ENCODE results near the gene TMEM198.

Gene TMEM198

GRCh38 chr2:219551441-219552381 is 7.9 kb downstream of the TMEM198 start:
- H3K27ac ChIP-seq (ENCODE audit: low read length) = no peak overlapping the region

DNA sequence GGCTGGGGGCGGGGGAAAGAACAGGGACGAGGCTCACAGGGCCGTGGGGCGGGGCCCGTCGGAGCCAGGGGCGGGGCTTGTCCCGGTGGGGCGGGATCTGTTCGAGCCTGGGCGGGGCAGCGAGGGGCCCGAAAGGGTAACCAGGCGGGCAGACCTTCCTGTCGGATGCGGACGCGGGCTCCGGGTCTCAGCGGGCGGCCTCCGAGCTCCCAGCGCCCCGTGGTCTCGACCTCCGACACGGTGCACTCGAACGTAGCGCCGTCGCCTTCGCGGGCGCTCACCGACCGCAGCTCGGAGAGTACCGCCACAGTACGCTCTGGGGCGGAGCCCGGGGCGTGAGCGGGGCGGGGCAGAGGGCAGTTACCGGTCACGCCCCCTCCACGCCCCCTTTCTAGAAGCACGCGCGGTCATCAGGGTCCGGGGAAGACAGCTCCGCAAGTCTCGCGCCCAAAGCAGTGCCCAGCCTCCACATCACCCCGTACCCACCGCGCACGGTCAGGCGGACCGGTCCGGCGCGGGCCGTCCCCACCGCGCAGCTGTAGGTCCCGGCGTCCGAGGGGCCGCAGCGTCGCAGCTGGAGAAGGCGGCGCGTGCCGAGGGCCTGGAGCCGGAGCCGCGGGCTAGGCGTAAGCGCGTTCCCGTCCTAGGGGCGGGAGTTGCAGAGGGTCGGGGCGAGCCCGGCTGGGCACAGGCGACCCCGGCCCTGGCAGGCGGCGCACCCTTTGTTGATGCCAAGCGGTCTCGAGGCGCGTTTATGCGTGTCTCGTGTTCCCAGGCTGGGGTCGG is 8.7 kb downstream of the TMEM198 start:
- no peaks in the 10 kb centered on the region for H3K9me3 ChIP-seq (ENCODE audit: control insufficient read depth in 1 of 2, low read length in 2 of 2)
- H3K4me1 ChIP-seq (ENCODE audit: control insufficient read depth in 1 of 2, insufficient read depth in 2 of 2, low read length in 2 of 2) = peaks cover 3 to 19% of the 10 kb centered on the region in 2 donors
- no peaks in the 10 kb centered on the region for H3K27me3 ChIP-seq (ENCODE audit: low read depth, low read length)
- peaks cover 0 to 3% of the 10 kb centered on the region in 2 donors for H3K36me3 ChIP-seq (ENCODE audit: control insufficient read depth in 1 of 2, insufficient read depth in 2 of 2, low read length in 2 of 2)
- peak overlapping the region; percentile 46 to 73 for H3K4me3 ChIP-seq (ENCODE audit: low read depth in 1 of 2, low read length in 2 of 2)
- H3K27ac ChIP-seq (ENCODE audit: low read length) = no peak overlapping the region

More at GRCh38 chr2:219551441-219552381, 7.9 kb downstream of the TMEM198 start:
- Histone ChIP-seq H3K4me1 (ENCODE audit: control insufficient read depth in 1 of 2, insufficient read depth in 2 of 2, low read length in 2 of 2) (peaks cover 3 to 19% of the 10 kb centered on the region in 2 donors), H3K4me3 (ENCODE audit: low read depth in 1 of 2, low read length in 2 of 2) (peak overlapping the region; percentile 46 to 73), H3K27me3 (ENCODE audit: low read depth, low read length) (no peaks in the 10 kb centered on the region), H3K36me3 (ENCODE audit: control insufficient read depth in 1 of 2, insufficient read depth in 2 of 2, low read length in 2 of 2) (peaks cover 0 to 3% of the 10 kb centered on the region in 2 donors), H3K9me3 (ENCODE audit: control insufficient read depth in 1 of 2, low read length in 2 of 2) (no peaks in the 10 kb centered on the region)

- Histone ChIP-seq H3K9me3 (ENCODE audit: control insufficient read depth in 1 of 2, low read length in 2 of 2) (no peaks in the 10 kb centered on the region), H3K4me1 (ENCODE audit: control insufficient read depth in 1 of 2, insufficient read depth in 2 of 2, low read length in 2 of 2) (peaks cover 3 to 19% of the 10 kb centered on the region in 2 donors), H3K36me3 (ENCODE audit: control insufficient read depth in 1 of 2, insufficient read depth in 2 of 2, low read length in 2 of 2) (peaks cover 0 to 3% of the 10 kb centered on the region in 2 donors), H3K27ac (ENCODE audit: low read length) (no peak overlapping the region), H3K4me3 (ENCODE audit: low read depth in 1 of 2, low read length in 2 of 2) (peak overlapping the region in 1 of 2 donors; percentile 73), H3K27me3 (ENCODE audit: low read depth, low read length) (no peaks in the 10 kb centered on the region)
These were observed 9.3 kb downstream of the TMEM198 start for GRCh38 chr2:219553168-219553417.

DNA sequence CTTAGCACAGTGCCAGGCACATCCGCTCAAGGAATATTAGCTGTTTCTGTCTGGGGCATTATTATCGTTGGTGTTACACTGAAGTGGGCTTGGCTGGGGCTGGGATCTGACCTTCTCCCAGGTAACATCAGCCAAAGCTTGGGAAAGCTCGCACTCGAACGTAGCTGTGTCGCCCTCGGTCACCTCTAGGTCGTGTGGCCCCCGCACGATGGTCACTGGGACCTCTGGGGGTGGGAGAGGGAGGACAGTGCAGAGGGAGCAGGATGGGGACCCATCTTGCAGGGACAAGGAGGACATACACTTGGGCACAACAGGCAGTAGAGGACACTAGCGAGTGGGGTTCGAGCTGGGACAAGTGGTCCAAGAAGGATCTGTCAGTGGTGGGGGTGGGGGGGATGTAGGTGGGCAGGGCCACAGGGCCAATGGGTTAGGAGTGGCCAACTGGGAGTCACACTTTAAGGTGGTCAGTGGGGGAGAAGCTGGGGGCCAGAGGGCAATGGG is 9.7 kb downstream of the TMEM198 start:
- Histone ChIP-seq H3K4me1 (ENCODE audit: control insufficient read depth in 1 of 2, insufficient read depth in 2 of 2, low read length in 2 of 2) (peaks cover 3 to 19% of the 10 kb centered on the region in 2 donors), H3K9me3 (ENCODE audit: control insufficient read depth in 1 of 2, low read length in 2 of 2) (no peaks in the 10 kb centered on the region), H3K27me3 (ENCODE audit: low read depth, low read length) (no peaks in the 10 kb centered on the region), H3K36me3 (ENCODE audit: control insufficient read depth in 1 of 2, insufficient read depth in 2 of 2, low read length in 2 of 2) (peaks cover 0 to 3% of the 10 kb centered on the region in 2 donors), H3K27ac (ENCODE audit: low read length) (no peak overlapping the region), H3K4me3 (ENCODE audit: low read depth in 1 of 2, low read length in 2 of 2) (no peak overlapping the region)

GRCh38 chr2:219554350-219554749 is 10.5 kb downstream of the TMEM198 start:
- Histone ChIP-seq H3K9me3 (ENCODE audit: control insufficient read depth in 1 of 2, low read length in 2 of 2) (no peaks in the 10 kb centered on the region), H3K27me3 (ENCODE audit: low read depth, low read length) (no peaks in the 10 kb centered on the region), H3K27ac (ENCODE audit: low read length) (no peak overlapping the region), H3K4me3 (ENCODE audit: low read depth in 1 of 2, low read length in 2 of 2) (no peak overlapping the region), H3K4me1 (ENCODE audit: control insufficient read depth in 1 of 2, insufficient read depth in 2 of 2, low read length in 2 of 2) (peaks cover 3 to 19% of the 10 kb centered on the region in 2 donors), H3K36me3 (ENCODE audit: control insufficient read depth in 1 of 2, insufficient read depth in 2 of 2, low read length in 2 of 2) (peaks cover 0 to 3% of the 10 kb centered on the region in 2 donors)

GRCh38 chr2:219555956-219556355 is 12.1 kb downstream of the TMEM198 start:
- no peaks in the 10 kb centered on the region for H3K27me3 ChIP-seq (ENCODE audit: low read depth, low read length)
- peaks cover 3 to 23% of the 10 kb centered on the region in 2 donors for H3K4me1 ChIP-seq (ENCODE audit: control insufficient read depth in 1 of 2, insufficient read depth in 2 of 2, low read length in 2 of 2)
- H3K27ac ChIP-seq (ENCODE audit: low read length) = no peak overlapping the region
- peaks cover 0 to 3% of the 10 kb centered on the region in 2 donors for H3K36me3 ChIP-seq (ENCODE audit: control insufficient read depth in 1 of 2, insufficient read depth in 2 of 2, low read length in 2 of 2)
- H3K4me3 ChIP-seq (ENCODE audit: low read depth in 1 of 2, low read length in 2 of 2) = no peak overlapping the region
- no peaks in the 10 kb centered on the region for H3K9me3 ChIP-seq (ENCODE audit: control insufficient read depth in 1 of 2, low read length in 2 of 2)

GRCh38 chr2:219556413-219556812 is 12.6 kb downstream of the TMEM198 start:
- H3K4me1 ChIP-seq (ENCODE audit: control insufficient read depth in 1 of 2, insufficient read depth in 2 of 2, low read length in 2 of 2) = peaks cover 3 to 21% of the 10 kb centered on the region in 2 donors
- no peak overlapping the region for H3K27ac ChIP-seq (ENCODE audit: low read length)
- H3K36me3 ChIP-seq (ENCODE audit: control insufficient read depth in 1 of 2, insufficient read depth in 2 of 2, low read length in 2 of 2) = peaks cover 0 to 3% of the 10 kb centered on the region in 2 donors
- H3K27me3 ChIP-seq (ENCODE audit: low read depth, low read length) = no peaks in the 10 kb centered on the region
- H3K9me3 ChIP-seq (ENCODE audit: control insufficient read depth in 1 of 2, low read length in 2 of 2) = no peaks in the 10 kb centered on the region
- no peak overlapping the region for H3K4me3 ChIP-seq (ENCODE audit: low read depth in 1 of 2, low read length in 2 of 2)

GRCh38 chr2:219557320-219557719 is 13.5 kb downstream of the TMEM198 start:
- H3K4me1 ChIP-seq (ENCODE audit: control insufficient read depth in 1 of 2, insufficient read depth in 2 of 2, low read length in 2 of 2) = peaks cover 3 to 12% of the 10 kb centered on the region in 2 donors
- no peak overlapping the region for H3K27ac ChIP-seq (ENCODE audit: low read length)
- no peaks in the 10 kb centered on the region for H3K27me3 ChIP-seq (ENCODE audit: low read depth, low read length)
- peaks cover 0 to 3% of the 10 kb centered on the region in 2 donors for H3K36me3 ChIP-seq (ENCODE audit: control insufficient read depth in 1 of 2, insufficient read depth in 2 of 2, low read length in 2 of 2)
- H3K9me3 ChIP-seq (ENCODE audit: control insufficient read depth in 1 of 2, low read length in 2 of 2) = no peaks in the 10 kb centered on the region
- H3K4me3 ChIP-seq (ENCODE audit: low read depth in 1 of 2, low read length in 2 of 2) = no peak overlapping the region

- no peak overlapping the region for H3K27ac ChIP-seq (ENCODE audit: low read length)
- H3K4me1 ChIP-seq (ENCODE audit: control insufficient read depth in 1 of 2, insufficient read depth in 2 of 2, low read length in 2 of 2) = peaks cover 1 to 6% of the 10 kb centered on the region in 2 donors
- no peaks in the 10 kb centered on the region for H3K9me3 ChIP-seq (ENCODE audit: control insufficient read depth in 1 of 2, low read length in 2 of 2)
- H3K36me3 ChIP-seq (ENCODE audit: control insufficient read depth in 1 of 2, insufficient read depth in 2 of 2, low read length in 2 of 2) = peaks cover 0 to 8% of the 10 kb centered on the region in 2 donors
- H3K4me3 ChIP-seq (ENCODE audit: low read depth in 1 of 2, low read length in 2 of 2) = no peak overlapping the region
- no peaks in the 10 kb centered on the region for H3K27me3 ChIP-seq (ENCODE audit: low read depth, low read length)
These were observed 14.3 kb downstream of the TMEM198 start for GRCh38 chr2:219557791-219558785.

DNA sequence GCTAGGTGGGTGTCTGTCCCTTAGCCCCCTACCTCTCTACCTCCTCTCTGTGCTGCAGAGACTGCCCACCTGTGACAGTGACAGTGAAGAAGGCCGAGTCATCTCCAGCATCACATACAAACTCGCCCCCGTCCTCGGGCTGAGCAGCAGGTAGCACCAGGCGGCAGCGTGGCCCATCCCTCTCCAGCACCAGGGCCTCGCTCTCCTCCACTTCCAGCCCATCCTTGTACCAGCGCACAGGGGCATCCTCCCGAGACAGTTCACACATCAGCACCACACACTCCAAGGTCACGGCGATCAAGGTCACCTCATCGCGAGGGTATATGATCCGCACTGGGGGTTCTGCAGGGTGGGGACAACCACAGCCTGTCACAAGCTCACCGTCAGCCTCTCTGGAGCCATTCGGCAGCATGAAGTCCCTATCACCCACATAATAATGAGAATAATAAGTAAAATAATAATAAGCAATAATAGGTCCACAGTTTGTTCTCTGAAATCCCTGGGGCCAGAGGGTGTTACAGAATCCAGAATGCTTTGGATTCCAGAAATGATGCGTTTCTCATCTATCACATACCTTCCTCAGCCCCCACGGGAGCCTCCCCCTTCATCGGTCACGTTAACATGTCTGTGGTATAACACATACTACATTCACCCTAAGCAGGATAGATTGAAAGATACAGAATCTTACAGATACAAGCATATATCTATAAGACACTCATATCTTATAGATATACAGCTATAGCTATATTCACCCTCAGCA is 15.5 kb downstream of the TMEM198 start:
- H3K27ac ChIP-seq (ENCODE audit: low read length) = no peak overlapping the region
- no peaks in the 10 kb centered on the region for H3K9me3 ChIP-seq (ENCODE audit: control insufficient read depth in 1 of 2, low read length in 2 of 2)
- peaks cover 0 to 5% of the 10 kb centered on the region in 2 donors for H3K4me1 ChIP-seq (ENCODE audit: control insufficient read depth in 1 of 2, insufficient read depth in 2 of 2, low read length in 2 of 2)
- peaks cover 0 to 17% of the 10 kb centered on the region in 2 donors for H3K36me3 ChIP-seq (ENCODE audit: control insufficient read depth in 1 of 2, insufficient read depth in 2 of 2, low read length in 2 of 2)
- H3K4me3 ChIP-seq (ENCODE audit: low read depth in 1 of 2, low read length in 2 of 2) = no peak overlapping the region
- H3K27me3 ChIP-seq (ENCODE audit: low read depth, low read length) = no peaks in the 10 kb centered on the region
